ENCODE data around the gene CMSS1. TPM values are rescaled to one million over a fixed set of nuclear protein-coding genes. Genes with fewer than 3 reads are reported as not detected.

Gene CMSS1
- total RNA-seq, 1 experiment from 2014 or later: 98.6 TPM

DNA sequence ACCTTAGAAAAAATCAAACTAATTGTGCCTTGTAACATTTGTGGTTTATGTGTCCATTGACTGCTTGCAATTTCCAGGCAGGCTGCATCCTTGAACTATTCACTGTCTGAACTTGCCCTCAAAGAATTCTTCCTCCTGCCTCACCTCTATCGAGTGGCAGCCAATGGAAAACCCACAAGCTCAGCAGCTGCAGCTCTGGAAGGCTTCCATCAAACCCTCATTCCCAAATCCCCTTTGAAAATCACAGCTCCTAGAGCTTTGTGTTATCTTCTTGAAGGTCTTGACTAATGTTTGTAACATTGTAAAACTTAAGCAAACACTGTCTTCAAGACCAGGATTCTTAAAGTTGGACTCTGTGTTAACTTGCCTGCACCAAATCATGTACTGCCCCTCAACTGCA lies 215.5 kb downstream of the CMSS1 start:
- no peak for DNase-seq (ENCODE audit: low spot score)
- Histone ChIP-seq H3K9me3 (ENCODE audit: low read depth, low read length, poor library complexity, severe bottlenecking) (no peaks in the 10 kb centered on the region), H3K27ac (ENCODE audit: low read depth, low read length, poor library complexity, severe bottlenecking) (no peak overlapping the region), H3K27me3 (replicated peaks; ENCODE audit: insufficient read depth, low read depth, low read length, poor library complexity) (no peaks in the 10 kb centered on the region), H3K4me1 (ENCODE audit: insufficient read depth, low read length, poor library complexity, severe bottlenecking) (no peaks in the 10 kb centered on the region), H3K36me3 (ENCODE audit: insufficient read depth, low read length, poor library complexity, severe bottlenecking) (no peaks in the 10 kb centered on the region), H3K4me3 (ENCODE audit: low read depth, low read length, poor library complexity, severe bottlenecking) (no peak overlapping the region)
- BruUV-seq (replicated peaks): no TSS peak
- TF ChIP-seq, protein P1, sequence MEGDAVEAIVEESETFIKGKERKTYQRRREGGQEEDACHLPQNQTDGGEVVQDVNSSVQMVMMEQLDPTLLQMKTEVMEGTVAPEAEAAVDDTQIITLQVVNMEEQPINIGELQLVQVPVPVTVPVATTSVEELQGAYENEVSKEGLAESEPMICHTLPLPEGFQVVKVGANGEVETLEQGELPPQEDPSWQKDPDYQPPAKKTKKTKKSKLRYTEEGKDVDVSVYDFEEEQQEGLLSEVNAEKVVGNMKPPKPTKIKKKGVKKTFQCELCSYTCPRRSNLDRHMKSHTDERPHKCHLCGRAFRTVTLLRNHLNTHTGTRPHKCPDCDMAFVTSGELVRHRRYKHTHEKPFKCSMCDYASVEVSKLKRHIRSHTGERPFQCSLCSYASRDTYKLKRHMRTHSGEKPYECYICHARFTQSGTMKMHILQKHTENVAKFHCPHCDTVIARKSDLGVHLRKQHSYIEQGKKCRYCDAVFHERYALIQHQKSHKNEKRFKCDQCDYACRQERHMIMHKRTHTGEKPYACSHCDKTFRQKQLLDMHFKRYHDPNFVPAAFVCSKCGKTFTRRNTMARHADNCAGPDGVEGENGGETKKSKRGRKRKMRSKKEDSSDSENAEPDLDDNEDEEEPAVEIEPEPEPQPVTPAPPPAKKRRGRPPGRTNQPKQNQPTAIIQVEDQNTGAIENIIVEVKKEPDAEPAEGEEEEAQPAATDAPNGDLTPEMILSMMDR (conservative IDR thresholded peaks at IDR 0.05; ENCODE audit: low read depth, low read length): no peak
- no peak for TF ChIP-seq EZH2 (IDR thresholded peaks at IDR 0.05; ENCODE audit: borderline replicate concordance, low read depth, low read length, poor library complexity, severe bottlenecking)
- CTCF ChIA-PET: no interaction called here
- POLR2A ChIA-PET (ENCODE audit: low non-redundant PET): no interaction called here
- intact Hi-C loops (cut with micrococcal nuclease; ENCODE audit: unreplicated experiment): no loop called here

DNA sequence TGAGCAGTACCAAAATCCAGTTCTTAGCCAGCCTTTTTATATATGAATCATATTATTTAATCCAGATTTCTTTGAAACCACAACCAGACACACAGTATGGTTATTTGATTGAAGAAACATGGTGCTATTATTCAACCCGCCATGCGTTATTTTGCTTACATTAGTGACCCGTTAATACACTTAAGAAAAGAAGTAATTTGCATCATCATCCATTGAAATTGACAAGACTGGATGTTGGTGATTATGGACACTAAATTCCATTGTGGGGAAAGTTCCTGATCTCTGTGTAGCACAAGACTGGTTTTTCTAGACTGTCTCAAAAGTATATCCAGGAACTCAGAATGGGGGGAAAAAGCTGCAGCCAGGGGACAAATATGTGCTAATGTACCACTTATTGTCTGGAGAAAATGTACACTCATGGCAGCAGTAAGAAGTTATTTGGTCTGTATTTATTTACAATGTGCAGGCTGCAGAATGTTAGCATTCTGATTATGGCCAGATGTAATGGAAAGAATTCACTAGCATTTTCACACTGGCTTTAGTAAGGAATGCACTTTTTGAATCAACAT lies 216.3 kb downstream of the CMSS1 start:
- Histone ChIP-seq H3K4me1 (ENCODE audit: insufficient read depth, low read length, poor library complexity, severe bottlenecking) (no peaks in the 10 kb centered on the region), H3K27me3 (replicated peaks; ENCODE audit: insufficient read depth, low read depth, low read length, poor library complexity) (no peaks in the 10 kb centered on the region), H3K36me3 (ENCODE audit: insufficient read depth, low read length, poor library complexity, severe bottlenecking) (no peaks in the 10 kb centered on the region), H3K9me3 (ENCODE audit: low read depth, low read length, poor library complexity, severe bottlenecking) (no peaks in the 10 kb centered on the region), H3K27ac (ENCODE audit: low read depth, low read length, poor library complexity, severe bottlenecking) (no peak overlapping the region), H3K4me3 (ENCODE audit: low read depth, low read length, poor library complexity, severe bottlenecking) (no peak overlapping the region)
- intact Hi-C loops (cut with micrococcal nuclease; ENCODE audit: unreplicated experiment): no loop called here
- TF ChIP-seq EZH2 (IDR thresholded peaks at IDR 0.05; ENCODE audit: borderline replicate concordance, low read depth, low read length, poor library complexity, severe bottlenecking): no peak
- TF ChIP-seq, protein P1 (conservative IDR thresholded peaks at IDR 0.05; ENCODE audit: low read depth, low read length): no peak
- no TSS peak for BruUV-seq (replicated peaks)
- CTCF ChIA-PET: no interaction called here
- POLR2A ChIA-PET (ENCODE audit: low non-redundant PET): no interaction called here
- no peak for DNase-seq (ENCODE audit: low spot score)

DNA sequence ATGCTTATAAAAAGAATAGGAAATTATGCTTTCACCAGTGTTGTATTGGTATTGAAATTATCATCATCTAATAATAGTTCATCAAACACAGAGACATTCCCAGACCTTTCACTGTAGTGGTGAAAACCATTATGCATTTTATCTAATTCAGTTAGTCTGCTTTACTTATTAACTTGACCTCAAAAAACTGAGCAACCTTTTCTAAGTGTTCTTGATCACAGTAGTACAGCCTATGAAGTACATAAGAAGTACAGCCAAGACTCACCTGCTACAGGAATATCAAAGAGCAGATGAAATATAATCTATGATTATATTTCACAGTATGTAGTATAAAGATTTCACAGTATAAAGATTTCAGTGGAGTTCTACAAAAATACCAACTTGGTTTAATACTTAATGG lies 221.4 kb downstream of the CMSS1 start:
- Histone ChIP-seq H3K27me3 (replicated peaks; ENCODE audit: insufficient read depth, low read depth, low read length, poor library complexity) (no peaks in the 10 kb centered on the region), H3K4me3 (ENCODE audit: low read depth, low read length, poor library complexity, severe bottlenecking) (no peak overlapping the region), H3K27ac (ENCODE audit: low read depth, low read length, poor library complexity, severe bottlenecking) (no peak overlapping the region), H3K9me3 (ENCODE audit: low read depth, low read length, poor library complexity, severe bottlenecking) (no peaks in the 10 kb centered on the region), H3K36me3 (ENCODE audit: insufficient read depth, low read length, poor library complexity, severe bottlenecking) (no peaks in the 10 kb centered on the region), H3K4me1 (ENCODE audit: insufficient read depth, low read length, poor library complexity, severe bottlenecking) (peaks cover 4% of the 10 kb centered on the region)
- TF ChIP-seq EZH2 (IDR thresholded peaks at IDR 0.05; ENCODE audit: borderline replicate concordance, low read depth, low read length, poor library complexity, severe bottlenecking): no peak
- TF ChIP-seq, protein P1 (conservative IDR thresholded peaks at IDR 0.05; ENCODE audit: low read depth, low read length): no peak
- ChIA-PET POLR2A (ENCODE audit: low non-redundant PET) (no interaction called here), CTCF (no interaction called here)
- no TSS peak for BruUV-seq (replicated peaks)
- DNase-seq (ENCODE audit: low spot score): no peak
- intact Hi-C loops (cut with micrococcal nuclease; ENCODE audit: unreplicated experiment): no loop called here

Data from A673 (cell line).